HG02759 (cell line): Measurements from ENCODE around the gene TRIL.

Experiments used
- ATAC-seq: cut with Tn5 transposase; IDR thresholded peaks from one replicate; pipeline ENCODE4 v1.9.1; 2021; ENCODE audit warnings: mild to moderate bottlenecking, moderate library complexity; ENCODE audit not compliant: unreplicated experiment

The TRIL gene

GRCh38 chr7:28958235-28958979 lies at the start of gene TRIL:
Gene TRIL (minus strand): TSS chr7:28958330. CDS start chr7:28958046, 284 bp downstream.
- ATAC-seq, result no peak

GRCh38 chr7:29007127-29007526 lies 49.0 kb upstream of the TRIL start:
- ATAC-seq, result no peak

GRCh38 chr7:29005829-29006228 lies 47.7 kb upstream of the TRIL start:
- ATAC-seq, result no peak

- no peak for ATAC-seq
Measured at GRCh38 chr7:29005406-29005805, 47.3 kb upstream of the TRIL start.

- no peak for ATAC-seq
Measured at GRCh38 chr7:29003703-29004102, 45.6 kb upstream of the TRIL start.

- ATAC-seq, result no peak
Measured at GRCh38 chr7:29000717-29001076, 42.6 kb upstream of the TRIL start.

GRCh38 chr7:28999895-29000716 lies 42.0 kb upstream of the TRIL start:
- ATAC-seq, result no peak

- ATAC-seq, result no peak
Measured at GRCh38 chr7:28999427-28999826, 41.3 kb upstream of the TRIL start.

- no peak for ATAC-seq
Measured at GRCh38 chr7:28998105-28998504, 40.0 kb upstream of the TRIL start.

- no peak for ATAC-seq
Measured at GRCh38 chr7:28996836-28997235, 38.7 kb upstream of the TRIL start.

GRCh38 chr7:28993371-28993770 lies 35.2 kb upstream of the TRIL start:
- ATAC-seq, result no peak

GRCh38 chr7:28992798-28993197 lies 34.7 kb upstream of the TRIL start:
- no peak for ATAC-seq

GRCh38 chr7:28990200-28990960 lies 32.2 kb upstream of the TRIL start:
- no peak for ATAC-seq

GRCh38 chr7:28989211-28989980 lies 31.3 kb upstream of the TRIL start:
- no peak for ATAC-seq

GRCh38 chr7:28988810-28989209 lies 30.7 kb upstream of the TRIL start:
- no peak for ATAC-seq

- no peak for ATAC-seq
Measured at GRCh38 chr7:28988091-28988490, 30.0 kb upstream of the TRIL start.

- ATAC-seq, result no peak
Measured at GRCh38 chr7:28986765-28987110, 28.6 kb upstream of the TRIL start.

GRCh38 chr7:28986028-28986764 lies 28.1 kb upstream of the TRIL start:
- ATAC-seq, result no peak

GRCh38 chr7:28984631-28985030 lies 26.5 kb upstream of the TRIL start:
- no peak for ATAC-seq

- no peak for ATAC-seq
Measured at GRCh38 chr7:28984217-28984616, 26.1 kb upstream of the TRIL start.
